DMS153 treated with DMSO at 0.1 percent for 48 hours (cell line): ENCODE data around the gene TFG.

Source experiments
- DNase-seq: peaks from one replicate; lab custom pipeline; 2025; ENCODE audit not compliant: unreplicated experiment; lab: John Stamatoyannopoulos, UW

TFG gene

GRCh38 chr3:100703865-100704264 is 5.4 kb upstream of the TFG start:
- no peak for DNase-seq

- DNase-seq, result no peak
Measured at GRCh38 chr3:100706365-100706764, 2.9 kb upstream of the TFG start.

- no peak for DNase-seq
Measured at GRCh38 chr3:100708644-100708988, 678 bp upstream of the TFG start.

GRCh38 chr3:100709842-100710260 is 557 bp downstream of the TFG start:
- no peak for DNase-seq

GRCh38 chr3:100710261-100710968 is 1.1 kb downstream of the TFG start:
- DNase-seq, result no peak

- no peak for DNase-seq
Measured at GRCh38 chr3:100715176-100715575, 5.9 kb downstream of the TFG start.

GRCh38 chr3:100717063-100717462 is 7.8 kb downstream of the TFG start:
- no peak for DNase-seq

GRCh38 chr3:100717637-100718487 is 8.6 kb downstream of the TFG start:
- no peak for DNase-seq

GRCh38 chr3:100719136-100719535 is 9.8 kb downstream of the TFG start:
- DNase-seq, result no peak

GRCh38 chr3:100720426-100720825 is 11.1 kb downstream of the TFG start:
- DNase-seq, result no peak

GRCh38 chr3:100725935-100726513 is 16.7 kb downstream of the TFG start:
- no peak for DNase-seq

- DNase-seq, result no peak
Measured at GRCh38 chr3:100726706-100727105, 17.4 kb downstream of the TFG start.

GRCh38 chr3:100730524-100730923 is 21.2 kb downstream of the TFG start:
- DNase-seq, result no peak

GRCh38 chr3:100732435-100732834 is 23.1 kb downstream of the TFG start:
- no peak for DNase-seq

- DNase-seq, result no peak
Measured at GRCh38 chr3:100737334-100737733, 28.0 kb downstream of the TFG start.

GRCh38 chr3:100740207-100740606 is 30.9 kb downstream of the TFG start:
- no peak for DNase-seq

- no peak for DNase-seq
Measured at GRCh38 chr3:100743535-100743934, 34.2 kb downstream of the TFG start.

GRCh38 chr3:100744671-100745070 is 35.4 kb downstream of the TFG start:
- DNase-seq, result no peak

- no peak for DNase-seq
Measured at GRCh38 chr3:100745617-100746016, 36.3 kb downstream of the TFG start.

- no peak for DNase-seq
Measured at GRCh38 chr3:100746092-100746491, 36.8 kb downstream of the TFG start.

GRCh38 chr3:100748220-100748619 is 38.9 kb downstream of the TFG start:
- DNase-seq, result no peak

- no peak for DNase-seq
Measured at GRCh38 chr3:100748967-100749366, 39.7 kb downstream of the TFG start.
